NCI-H128 (cell line): Measurements from ENCODE around the gene UTY.

ENCODE experiments used
- DNase-seq: peaks from one replicate; lab custom pipeline; 2025; ENCODE audit not compliant: unreplicated experiment; lab: John Stamatoyannopoulos, UW

Gene UTY

GRCh38 chrY:13416869-13417661, 62.8 kb downstream of the UTY start:
- no peak for DNase-seq

DNA sequence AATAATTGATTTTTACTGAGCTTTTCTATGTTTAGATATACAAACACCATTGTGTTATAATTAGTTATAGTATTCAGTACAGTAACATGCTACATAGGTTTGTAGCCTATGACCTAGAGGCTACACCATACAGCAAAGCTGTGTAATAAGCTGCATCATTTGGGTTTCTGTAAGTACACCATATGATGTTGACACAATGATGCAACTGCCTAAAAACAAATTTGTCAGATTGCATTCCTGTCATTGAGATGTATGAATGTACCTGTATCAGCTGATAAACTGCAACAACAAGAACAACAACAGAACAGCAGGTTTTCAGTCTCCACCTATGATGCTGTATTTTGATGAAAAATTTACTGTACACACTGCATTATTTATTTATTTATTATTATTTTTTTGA, 64.3 kb downstream of the UTY start:
- no peak for DNase-seq

DNA sequence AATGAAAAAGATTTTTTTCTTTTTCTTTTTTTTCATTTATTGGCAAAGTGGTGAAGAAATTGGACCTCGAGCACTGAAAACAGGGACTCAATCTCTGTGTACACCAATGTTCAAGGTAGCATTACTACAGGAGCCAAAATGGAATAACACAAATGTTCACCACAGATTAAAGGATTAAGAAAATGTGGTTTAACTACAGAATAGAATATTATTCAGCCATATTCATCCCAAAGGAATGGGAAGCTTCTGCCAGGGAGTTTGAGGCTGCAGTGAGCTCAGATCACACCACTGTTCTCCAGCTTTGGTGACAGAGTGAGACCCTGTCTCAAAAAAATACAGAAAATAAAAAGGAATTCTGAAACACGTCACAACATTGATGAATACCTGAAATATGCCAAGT, 81.0 kb downstream of the UTY start:
- DNase-seq = no peak

GRCh38 chrY:13381110-13381683, 98.6 kb downstream of the UTY start:
- no peak for DNase-seq

- no peak for DNase-seq
Measured at GRCh38 chrY:13370868-13371800, 108.7 kb downstream of the UTY start.

GRCh38 chrY:13370245-13370644, 109.6 kb downstream of the UTY start:
- DNase-seq = no peak

GRCh38 chrY:13368513-13368845, 111.4 kb downstream of the UTY start:
- DNase-seq = no peak

DNA sequence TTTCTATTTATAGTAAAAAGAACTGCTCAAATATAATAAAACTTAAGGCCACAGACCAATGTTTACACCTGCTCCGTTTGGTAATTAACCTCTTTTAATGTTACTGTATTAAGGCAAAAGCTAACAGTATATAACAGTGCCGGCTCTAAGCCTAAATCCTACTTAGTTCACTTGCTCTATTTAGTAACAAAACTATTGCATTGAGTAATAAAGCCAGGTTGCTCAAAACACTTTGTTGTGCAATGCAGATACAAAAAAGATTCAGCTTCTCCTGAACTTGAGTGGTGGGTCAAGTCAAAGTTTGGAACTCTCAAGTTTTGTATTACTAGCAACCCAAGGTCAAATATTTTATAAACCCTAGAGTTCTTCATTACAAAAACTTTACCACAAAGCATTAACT, 116.2 kb downstream of the UTY start:
- no peak for DNase-seq

DNA sequence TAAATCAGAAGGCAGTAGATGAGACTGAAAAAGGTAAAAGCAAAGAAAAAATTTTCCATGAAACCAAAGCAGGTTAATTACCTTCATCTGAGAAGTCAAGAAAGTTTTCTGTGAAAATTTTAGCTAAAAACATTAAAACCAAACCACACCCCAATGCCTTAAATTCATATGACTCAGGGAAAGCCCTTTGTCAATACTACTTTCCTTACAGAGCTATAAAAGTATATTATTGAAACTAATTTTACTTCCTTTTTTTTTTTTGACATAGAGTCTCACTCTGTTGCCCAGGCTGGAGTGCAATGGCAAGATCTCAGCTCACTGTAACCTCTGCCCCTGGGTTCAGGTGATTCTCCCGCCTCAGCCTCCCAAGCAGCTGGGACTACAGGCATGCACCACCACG, 117.2 kb downstream of the UTY start:
- no peak for DNase-seq

- DNase-seq = no peak
Measured at GRCh38 chrY:13361656-13362636, 117.9 kb downstream of the UTY start.

GRCh38 chrY:13351443-13351842, 128.4 kb downstream of the UTY start:
- no peak for DNase-seq

DNA sequence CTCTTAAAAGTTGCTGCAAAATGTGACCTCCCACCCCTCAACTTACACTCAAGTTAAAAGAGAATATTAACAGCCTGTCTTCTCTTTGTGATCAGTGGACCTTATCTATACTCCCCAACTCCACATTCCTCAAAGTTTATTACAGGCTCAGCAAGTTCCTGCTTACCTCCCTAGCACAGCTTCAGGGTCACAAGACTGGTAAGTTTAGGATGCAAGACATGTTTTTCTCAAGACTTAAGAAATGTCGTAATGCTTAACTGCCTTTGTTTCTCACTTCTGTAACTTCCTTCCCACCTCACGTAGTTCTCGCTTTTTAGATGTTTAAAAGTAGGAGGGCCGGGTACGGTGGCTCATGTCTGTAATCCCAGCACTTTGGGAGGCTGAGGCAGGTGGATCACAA, 132.7 kb downstream of the UTY start:
- no peak for DNase-seq

DNA sequence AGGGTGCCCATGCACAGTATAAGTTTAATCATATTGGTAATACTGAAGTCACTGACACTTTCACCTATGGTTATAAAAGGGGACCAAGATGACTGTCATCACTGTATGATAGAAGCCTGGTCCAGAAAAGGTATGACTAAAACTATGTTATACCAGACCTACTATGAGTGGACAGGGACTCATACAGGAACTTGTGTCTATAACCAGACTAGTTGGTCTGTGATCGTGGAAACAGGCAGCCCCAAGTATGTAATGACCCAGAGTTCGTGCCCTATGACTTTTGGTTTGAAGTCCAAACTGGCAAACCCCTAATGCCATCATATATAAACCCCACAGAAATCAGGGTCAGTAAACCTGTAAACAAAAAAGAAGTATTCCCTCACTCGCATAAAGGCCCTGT, 134.3 kb downstream of the UTY start:
- DNase-seq = no peak

DNA sequence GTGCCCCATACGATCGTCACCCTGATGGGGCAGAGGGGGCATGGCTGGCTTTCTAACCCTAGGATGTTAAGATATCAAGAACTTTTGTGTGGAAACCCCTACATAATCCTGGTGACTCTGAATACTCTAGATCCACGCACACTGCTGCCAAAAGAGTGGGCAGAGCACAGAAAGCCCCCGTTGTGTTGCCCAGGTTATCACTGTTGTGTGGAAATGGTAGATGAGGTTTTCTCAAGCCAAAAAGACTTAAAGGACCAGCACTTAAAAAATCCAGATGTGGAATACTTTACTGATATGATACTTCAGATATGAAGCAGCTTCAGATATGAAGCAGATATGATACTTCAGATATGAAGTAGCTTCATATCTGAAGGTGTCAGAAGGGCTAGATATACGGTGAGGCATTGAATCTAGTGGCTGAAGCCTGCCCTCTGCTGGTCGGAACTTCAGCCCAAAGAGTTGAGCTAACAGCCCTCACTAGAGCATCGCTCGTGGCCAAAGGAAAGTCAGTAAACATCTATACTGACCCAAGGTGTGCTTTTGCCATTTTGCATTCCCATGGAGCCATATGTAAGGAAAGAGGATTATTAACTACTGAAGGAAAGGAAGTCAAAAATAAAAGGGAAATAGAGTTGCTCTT, 136.4 kb downstream of the UTY start:
- DNase-seq = no peak

DNA sequence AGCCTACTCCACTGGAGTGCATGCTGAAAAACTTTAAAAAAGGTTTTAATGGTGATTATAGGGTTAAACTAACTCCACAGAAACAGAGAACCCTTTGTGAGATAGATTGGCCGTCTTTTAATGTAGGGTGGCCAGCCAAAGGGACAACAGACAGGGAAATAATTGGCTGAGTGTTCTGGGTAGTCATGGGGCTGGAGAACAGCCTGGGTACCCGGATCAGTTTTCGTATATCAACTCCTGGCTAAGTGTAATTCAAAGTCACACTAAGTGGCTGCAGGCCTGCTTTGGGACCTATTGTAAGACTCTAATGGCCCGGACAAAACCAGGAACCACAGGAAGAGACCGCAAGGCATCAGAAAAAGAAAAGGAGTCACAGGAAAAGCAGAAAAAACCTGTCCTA, 139.9 kb downstream of the UTY start:
- no peak for DNase-seq

- DNase-seq = no peak
Measured at GRCh38 chrY:13339381-13339780, 140.5 kb downstream of the UTY start.

- no peak for DNase-seq
Measured at GRCh38 chrY:13338711-13339110, 141.1 kb downstream of the UTY start.

DNA sequence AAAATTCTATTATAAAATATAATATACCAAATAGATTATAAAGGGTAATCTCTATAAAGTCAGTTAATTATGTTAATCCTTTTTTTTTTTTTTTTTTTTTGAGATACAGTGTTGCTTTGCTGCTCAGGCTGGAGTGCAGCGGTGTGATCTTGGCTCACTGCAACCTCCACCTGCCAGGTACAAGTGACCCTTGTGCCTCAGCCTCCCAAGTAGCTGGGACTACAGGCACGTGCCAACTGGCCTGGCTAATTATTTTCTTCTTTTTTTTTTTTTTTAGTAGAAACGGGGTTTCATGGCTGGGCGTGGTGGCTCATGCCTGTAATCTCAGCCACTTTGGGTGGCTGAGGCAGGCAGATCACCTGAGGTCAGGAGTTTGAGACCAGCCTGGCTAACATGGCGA, 141.9 kb downstream of the UTY start:
- DNase-seq = no peak

DNA sequence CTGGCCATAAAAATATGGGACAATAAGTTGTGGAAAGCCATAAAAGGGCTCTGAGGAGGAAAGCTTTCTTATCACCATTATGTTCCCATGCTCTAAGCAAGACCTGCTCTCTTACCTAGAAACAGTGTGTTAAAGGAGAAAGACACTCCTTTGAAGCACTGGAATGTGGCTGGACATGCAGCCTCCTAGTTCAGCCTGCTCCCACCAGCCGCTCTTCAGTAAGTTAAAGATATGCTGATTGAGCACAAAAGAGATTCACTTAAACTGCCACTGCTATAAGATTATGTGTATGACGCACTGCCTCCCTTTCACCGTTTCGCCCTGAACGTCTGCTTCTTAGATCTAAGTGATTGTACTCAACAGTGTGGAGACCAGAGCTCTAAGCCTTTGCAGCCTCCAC, 146.0 kb downstream of the UTY start:
- no peak for DNase-seq

GRCh38 chrY:13330651-13331050, 149.2 kb downstream of the UTY start:
- DNase-seq = no peak
